ENCODE measurements around the gene CYP11A1.

Gene CYP11A1

GRCh38 chr15:74332011-74332410 lies 35.4 kb downstream of the CYP11A1 start:
- H3K4me3 Mint-ChIP-seq: no peak overlapping the region
- H3K9me3 Mint-ChIP-seq: peaks cover 6% of the 10 kb centered on the region
- intact Hi-C loops (cut with micrococcal nuclease): no loop called here
- H3K27me3 Mint-ChIP-seq: peaks cover 2% of the 10 kb centered on the region
- no peaks in the 10 kb centered on the region for H3K36me3 Mint-ChIP-seq (ENCODE audit: low read depth)
- peaks cover 6% of the 10 kb centered on the region for H3K4me1 Mint-ChIP-seq (ENCODE audit: low read depth)
- no peak overlapping the region for H3K27ac Mint-ChIP-seq

GRCh38 chr15:74330861-74331408 lies 36.5 kb downstream of the CYP11A1 start:
- peaks cover 6% of the 10 kb centered on the region for H3K9me3 Mint-ChIP-seq
- H3K27ac Mint-ChIP-seq: no peak overlapping the region
- H3K36me3 Mint-ChIP-seq (ENCODE audit: low read depth): no peaks in the 10 kb centered on the region
- no peak overlapping the region for H3K4me3 Mint-ChIP-seq
- intact Hi-C loops (cut with micrococcal nuclease): no loop called here
- no peaks in the 10 kb centered on the region for H3K4me1 Mint-ChIP-seq (ENCODE audit: low read depth)
- peaks cover 2% of the 10 kb centered on the region for H3K27me3 Mint-ChIP-seq

GRCh38 chr15:74328331-74329056 lies 39.0 kb downstream of the CYP11A1 start:
- Mint-ChIP-seq H3K4me1 (ENCODE audit: low read depth) (no peaks in the 10 kb centered on the region), H3K9me3 (no peaks in the 10 kb centered on the region), H3K27me3 (peaks cover 10% of the 10 kb centered on the region), H3K4me3 (no peak overlapping the region), H3K27ac (no peak overlapping the region), H3K36me3 (ENCODE audit: low read depth) (no peaks in the 10 kb centered on the region)
- intact Hi-C loops (cut with micrococcal nuclease): no loop called here

- H3K4me1 Mint-ChIP-seq (ENCODE audit: low read depth): no peaks in the 10 kb centered on the region
- H3K4me3 Mint-ChIP-seq: no peak overlapping the region
- no peaks in the 10 kb centered on the region for H3K36me3 Mint-ChIP-seq (ENCODE audit: low read depth)
- no peaks in the 10 kb centered on the region for H3K9me3 Mint-ChIP-seq
- intact Hi-C loops (cut with micrococcal nuclease): no loop called here
- peaks cover 12% of the 10 kb centered on the region for H3K27me3 Mint-ChIP-seq
- no peak overlapping the region for H3K27ac Mint-ChIP-seq
These were observed 39.7 kb downstream of the CYP11A1 start for GRCh38 chr15:74327756-74328155.

- no peaks in the 10 kb centered on the region for H3K36me3 Mint-ChIP-seq (ENCODE audit: low read depth)
- no peak overlapping the region for H3K27ac Mint-ChIP-seq
- H3K4me1 Mint-ChIP-seq (ENCODE audit: low read depth): no peaks in the 10 kb centered on the region
- H3K27me3 Mint-ChIP-seq: peaks cover 12% of the 10 kb centered on the region
- H3K9me3 Mint-ChIP-seq: no peaks in the 10 kb centered on the region
- no peak overlapping the region for H3K4me3 Mint-ChIP-seq
- intact Hi-C loops (cut with micrococcal nuclease): no loop called here
These were observed 40.7 kb downstream of the CYP11A1 start for GRCh38 chr15:74326746-74327145.

GRCh38 chr15:74324714-74325113 lies 42.7 kb downstream of the CYP11A1 start:
- H3K36me3 Mint-ChIP-seq (ENCODE audit: low read depth): no peaks in the 10 kb centered on the region
- peaks cover 5% of the 10 kb centered on the region for H3K4me1 Mint-ChIP-seq (ENCODE audit: low read depth)
- H3K4me3 Mint-ChIP-seq: no peak overlapping the region
- H3K27ac Mint-ChIP-seq: no peak overlapping the region
- intact Hi-C loops (cut with micrococcal nuclease): no loop called here
- H3K27me3 Mint-ChIP-seq: peaks cover 12% of the 10 kb centered on the region
- H3K9me3 Mint-ChIP-seq: no peaks in the 10 kb centered on the region

- H3K4me3 Mint-ChIP-seq: no peak overlapping the region
- peaks cover 9% of the 10 kb centered on the region for H3K27me3 Mint-ChIP-seq
- intact Hi-C loops (cut with micrococcal nuclease): loop anchor here (1.0 to 2.0 kb wide), 2 partner anchors 196 to 349 kb away; no protein-coding TSS in a partner anchor
These were observed 44.8 kb downstream of the CYP11A1 start for GRCh38 chr15:74322558-74323180.

GRCh38 chr15:74320352-74321247 lies 46.8 kb downstream of the CYP11A1 start:
- H3K4me1 Mint-ChIP-seq (ENCODE audit: low read depth): peaks cover 27% of the 10 kb centered on the region
- H3K9me3 Mint-ChIP-seq: no peaks in the 10 kb centered on the region
- H3K4me3 Mint-ChIP-seq: no peak overlapping the region
- H3K27ac Mint-ChIP-seq: no peak overlapping the region
- H3K27me3 Mint-ChIP-seq: peaks cover 12% of the 10 kb centered on the region
- no peaks in the 10 kb centered on the region for H3K36me3 Mint-ChIP-seq (ENCODE audit: low read depth)
- intact Hi-C loops (cut with micrococcal nuclease): no loop called here

More at GRCh38 chr15:74322558-74323180, 44.8 kb downstream of the CYP11A1 start:
- H3K36me3 Mint-ChIP-seq (ENCODE audit: low read depth): no peaks in the 10 kb centered on the region
- no peak overlapping the region for H3K27ac Mint-ChIP-seq
- no peaks in the 10 kb centered on the region for H3K9me3 Mint-ChIP-seq
- peaks cover 25% of the 10 kb centered on the region for H3K4me1 Mint-ChIP-seq (ENCODE audit: low read depth)

- peak overlapping the region; percentile 44 for H3K27ac Mint-ChIP-seq
- peaks cover 8% of the 10 kb centered on the region for H3K27me3 Mint-ChIP-seq
- H3K4me1 Mint-ChIP-seq (ENCODE audit: low read depth): peaks cover 30% of the 10 kb centered on the region
- intact Hi-C loops (cut with micrococcal nuclease): loop anchor here (5.0 kb wide), 1 partner anchor 262 kb away; no protein-coding TSS in a partner anchor
- no peaks in the 10 kb centered on the region for H3K36me3 Mint-ChIP-seq (ENCODE audit: low read depth)
- H3K4me3 Mint-ChIP-seq: no peak overlapping the region
- no peaks in the 10 kb centered on the region for H3K9me3 Mint-ChIP-seq
These were observed 47.7 kb downstream of the CYP11A1 start for GRCh38 chr15:74319596-74320351.

- H3K9me3 Mint-ChIP-seq: no peaks in the 10 kb centered on the region
- H3K27me3 Mint-ChIP-seq: peaks cover 5% of the 10 kb centered on the region
- peaks cover 30% of the 10 kb centered on the region for H3K4me1 Mint-ChIP-seq (ENCODE audit: low read depth)
- H3K4me3 Mint-ChIP-seq: no peak overlapping the region
- no peak overlapping the region for H3K27ac Mint-ChIP-seq
- H3K36me3 Mint-ChIP-seq (ENCODE audit: low read depth): no peaks in the 10 kb centered on the region
- intact Hi-C loops (cut with micrococcal nuclease): loop anchor here (5.0 kb wide), 1 partner anchor 262 kb away; no protein-coding TSS in a partner anchor
These were observed 48.3 kb downstream of the CYP11A1 start for GRCh38 chr15:74319138-74319460.

GRCh38 chr15:74318376-74319137 lies 48.9 kb downstream of the CYP11A1 start:
- peaks cover 5% of the 10 kb centered on the region for H3K27me3 Mint-ChIP-seq
- peaks cover 30% of the 10 kb centered on the region for H3K4me1 Mint-ChIP-seq (ENCODE audit: low read depth)
- H3K4me3 Mint-ChIP-seq: no peak overlapping the region
- H3K9me3 Mint-ChIP-seq: no peaks in the 10 kb centered on the region
- intact Hi-C loops (cut with micrococcal nuclease): loop anchor here (5.0 kb wide), 1 partner anchor 261 kb away; no protein-coding TSS in a partner anchor
- no peaks in the 10 kb centered on the region for H3K36me3 Mint-ChIP-seq (ENCODE audit: low read depth)
- peak overlapping the region; percentile 30 for H3K27ac Mint-ChIP-seq

GRCh38 chr15:74317820-74318375 lies 49.5 kb downstream of the CYP11A1 start:
- Mint-ChIP-seq H3K4me1 (ENCODE audit: low read depth) (peaks cover 30% of the 10 kb centered on the region), H3K27me3 (peaks cover 3% of the 10 kb centered on the region), H3K27ac (peak overlapping the region; percentile 30), H3K9me3 (no peaks in the 10 kb centered on the region), H3K4me3 (no peak overlapping the region), H3K36me3 (ENCODE audit: low read depth) (no peaks in the 10 kb centered on the region)
- intact Hi-C loops (cut with micrococcal nuclease): loop anchor here (5.0 kb wide), 1 partner anchor 261 kb away; no protein-coding TSS in a partner anchor

All from dendritic cell treated with granulocyte-macrophage colony-stimulating factor and Interleukin-4, amounts not matched to agents 40 ng/mL and 50 ng/mL, for 4 days (primary cell).